NAMALWA (cell line): Measurements from ENCODE around the gene AUTS2.

Experiments used
- DNase-seq: peaks from one replicate; pipeline ENCODE4 v3.0.0-alpha.2; 2015; ENCODE audit warnings: low spot score

AUTS2 gene

GRCh38 chr7:70383066-70383782, 784.9 kb downstream of the AUTS2 start:
- DNase-seq: no peak

DNA sequence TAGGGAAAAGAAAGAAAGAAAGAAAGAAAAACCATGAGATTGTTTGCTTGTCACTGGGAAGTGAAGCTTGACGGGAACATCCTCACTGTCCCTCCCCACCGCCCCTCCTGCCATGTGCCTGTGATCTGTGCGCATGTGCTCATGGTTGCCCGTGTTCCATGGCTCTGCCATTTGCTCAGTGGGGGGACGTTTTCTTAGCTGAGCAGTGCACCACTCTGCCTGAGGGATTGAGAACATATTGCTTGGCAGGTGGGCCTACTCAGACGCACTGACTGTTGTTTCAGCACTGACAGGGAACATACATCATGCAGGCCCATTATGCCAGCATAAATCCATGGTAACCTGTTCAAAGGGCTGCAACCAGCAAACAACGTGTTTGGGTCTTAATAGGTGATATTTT, 785.7 kb downstream of the AUTS2 start:
- no peak for DNase-seq

GRCh38 chr7:70384891-70385290, 786.6 kb downstream of the AUTS2 start:
- no peak for DNase-seq

DNA sequence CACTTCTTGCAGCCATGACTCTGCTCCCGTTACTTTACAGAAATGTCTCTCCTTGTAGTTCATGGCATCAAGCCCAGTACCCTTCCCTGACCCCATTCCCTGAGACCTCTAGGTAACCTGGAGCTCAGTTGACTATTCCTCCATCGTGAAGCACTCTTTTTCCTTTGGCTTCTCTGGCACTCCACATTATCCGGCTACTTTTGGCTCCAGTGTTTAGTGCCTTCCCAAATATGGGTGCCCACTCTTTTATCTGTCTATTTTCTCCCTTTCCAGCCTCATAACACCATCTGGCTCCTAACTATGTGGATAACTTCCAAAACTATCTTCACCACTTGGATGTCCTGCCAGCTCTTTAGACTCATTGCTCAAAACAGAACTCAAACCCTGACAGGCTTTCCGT, 788.9 kb downstream of the AUTS2 start:
- DNase-seq: no peak

GRCh38 chr7:70389531-70390151, 791.4 kb downstream of the AUTS2 start:
- DNase-seq: no peak

- DNase-seq: no peak
Observed at GRCh38 chr7:70390251-70390650, 792.0 kb downstream of the AUTS2 start.

- DNase-seq: no peak
Observed at GRCh38 chr7:70392256-70392876, 794.1 kb downstream of the AUTS2 start.

DNA sequence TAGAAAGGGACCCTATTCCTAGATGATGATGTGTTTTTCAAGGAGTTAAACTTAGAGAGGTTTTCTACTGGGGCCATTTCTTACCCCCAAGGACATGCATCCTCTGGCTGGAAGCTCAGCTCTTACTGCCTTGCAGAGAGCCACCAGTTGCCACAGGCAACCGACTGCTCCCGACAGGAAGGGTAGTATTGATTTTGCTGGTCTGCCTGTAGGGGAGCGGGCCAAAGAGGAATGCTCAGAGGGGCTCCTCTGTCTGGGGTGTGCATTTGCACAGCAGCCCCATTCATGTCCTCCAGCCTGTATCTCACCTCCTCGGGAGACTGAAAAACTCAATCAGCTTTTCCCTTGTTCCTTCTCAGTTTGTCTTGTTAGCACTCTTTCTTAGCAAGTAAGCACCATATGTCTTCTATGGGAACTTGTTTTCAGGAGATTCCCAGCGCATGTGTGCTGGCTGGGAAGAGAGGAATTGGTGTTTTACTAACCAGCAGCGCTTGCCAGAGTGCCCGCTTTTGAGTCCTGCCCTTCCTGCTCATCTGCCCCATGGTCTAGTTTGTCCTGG, 794.7 kb downstream of the AUTS2 start:
- DNase-seq: no peak

DNA sequence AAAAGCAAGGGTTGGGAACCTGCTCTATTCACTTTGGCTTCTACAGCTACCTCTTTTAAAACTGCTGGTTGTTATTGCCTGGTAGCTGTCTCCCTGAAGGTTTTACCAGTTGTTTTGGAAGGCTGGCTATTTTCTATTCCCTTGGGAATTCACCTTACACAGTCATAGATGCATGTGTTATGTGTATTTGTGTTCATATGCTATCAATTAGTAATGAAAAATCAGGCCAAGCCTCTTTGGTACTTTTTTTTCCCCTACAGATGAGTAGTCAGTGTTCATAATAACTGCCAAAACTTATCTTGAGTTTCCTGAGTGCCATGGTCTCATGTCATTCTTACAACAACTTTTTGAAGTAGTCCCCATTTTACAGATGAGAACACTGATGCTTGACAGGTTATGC, 795.7 kb downstream of the AUTS2 start:
- DNase-seq: no peak

- no peak for DNase-seq
Observed at GRCh38 chr7:70400829-70401380, 802.6 kb downstream of the AUTS2 start.

DNA sequence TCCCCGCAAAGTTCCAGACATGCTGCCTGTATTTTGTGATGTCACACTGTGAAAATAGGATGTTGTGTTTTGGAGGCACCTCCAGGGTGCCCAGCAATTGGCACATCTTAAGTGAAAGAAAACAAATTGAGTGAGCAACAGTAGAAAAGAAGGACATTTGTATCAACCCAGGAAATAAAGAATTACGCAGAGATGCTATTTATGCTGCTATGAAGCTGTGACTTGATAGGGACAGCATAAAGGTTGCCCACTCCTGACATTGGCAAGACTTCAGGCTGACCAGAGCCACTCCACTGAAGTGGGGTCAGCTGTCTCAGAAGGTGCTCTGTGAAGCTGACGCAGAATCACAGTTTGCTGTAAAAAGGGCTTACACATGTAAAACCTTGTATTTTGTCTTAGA, 803.8 kb downstream of the AUTS2 start:
- no peak for DNase-seq

- DNase-seq: no peak
Observed at GRCh38 chr7:70405241-70405640, 807.0 kb downstream of the AUTS2 start.

DNA sequence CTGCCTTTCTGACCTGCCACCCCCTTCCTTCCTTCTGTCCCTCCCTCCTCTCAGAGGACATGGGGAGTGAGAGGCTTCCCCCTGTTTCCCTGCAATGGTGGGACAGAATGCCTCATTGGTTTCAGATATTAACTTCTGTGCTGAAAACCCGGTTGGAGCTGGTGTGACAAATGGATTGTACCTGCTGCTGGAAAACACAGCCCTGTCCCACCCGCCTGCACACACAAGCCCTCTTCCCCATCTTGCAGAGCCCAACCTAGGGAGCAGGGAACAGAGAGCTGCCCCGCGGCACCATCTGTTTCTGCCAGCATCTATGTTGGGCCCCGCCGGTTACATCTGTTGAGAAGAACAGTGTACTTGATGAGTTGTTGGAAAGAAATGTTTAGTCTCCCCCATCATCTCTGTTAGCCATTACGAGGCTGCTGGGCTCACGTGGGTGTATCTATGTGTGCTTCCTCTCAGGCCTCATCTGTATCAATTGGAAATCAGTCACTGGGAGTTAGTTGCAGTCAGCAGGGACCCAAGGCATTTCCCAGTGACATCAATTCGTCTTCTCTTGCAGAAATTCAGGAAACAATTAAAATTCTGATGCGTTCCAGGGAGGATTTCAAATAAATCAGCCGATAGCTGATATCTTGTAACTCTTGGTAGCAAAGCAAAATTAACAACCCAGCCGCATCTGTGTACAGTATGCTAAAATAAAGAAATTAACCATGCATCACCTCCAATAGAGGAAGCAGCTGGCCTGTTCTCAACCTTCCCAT, 808.1 kb downstream of the AUTS2 start:
- DNase-seq: peak; percentile 55

DNA sequence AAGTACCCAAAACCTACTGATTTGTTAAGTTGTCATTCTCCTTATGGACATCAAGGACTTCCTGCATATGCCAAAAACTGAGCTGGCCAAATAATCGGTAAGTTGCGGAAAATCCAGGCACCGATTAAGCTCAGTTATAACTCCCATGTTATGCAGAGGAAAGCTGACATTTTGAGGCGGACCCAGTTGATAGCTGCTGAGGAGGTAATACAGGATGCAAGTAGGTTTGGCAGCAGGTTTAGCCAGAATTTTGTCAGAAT, 808.6 kb downstream of the AUTS2 start:
- peak; percentile 61 for DNase-seq

DNA sequence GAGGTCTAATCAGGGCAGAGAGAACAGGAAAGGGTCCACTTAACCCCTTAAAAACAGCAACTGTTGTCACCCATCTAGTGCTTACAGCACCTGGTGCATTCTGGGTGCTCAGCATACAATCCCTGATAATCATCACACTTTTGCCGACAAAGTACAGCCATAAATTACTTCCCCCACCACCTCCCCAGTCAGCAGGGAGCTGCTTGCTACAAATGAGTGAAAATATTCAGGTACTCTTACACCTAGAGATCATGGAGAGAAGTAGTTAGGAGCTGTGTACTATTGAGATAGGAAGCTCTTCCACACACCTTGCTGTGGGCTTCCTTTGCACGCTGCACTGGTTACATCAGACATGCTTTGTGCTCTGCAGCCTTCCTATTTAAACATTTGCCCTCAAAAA, 810.2 kb downstream of the AUTS2 start:
- DNase-seq: peak; percentile 64

DNA sequence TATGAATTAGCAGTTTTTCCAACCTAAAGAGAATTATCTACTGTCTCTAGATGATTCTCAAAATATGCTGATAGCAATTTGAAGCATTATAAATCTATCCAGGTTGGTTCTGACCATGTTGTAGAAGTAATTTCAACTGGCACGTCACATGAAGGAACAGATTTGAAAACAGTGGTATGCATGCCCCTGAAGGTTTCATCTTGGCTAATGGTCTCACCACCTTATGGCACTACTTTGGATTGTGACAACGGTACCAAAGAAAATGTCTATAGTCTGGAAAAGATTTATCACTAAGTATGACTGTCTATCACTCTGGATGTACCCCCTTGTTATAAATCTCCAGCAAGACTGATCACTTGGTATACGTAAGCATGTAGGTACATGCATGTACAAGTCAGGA, 810.6 kb downstream of the AUTS2 start:
- peak; percentile 64 for DNase-seq

DNA sequence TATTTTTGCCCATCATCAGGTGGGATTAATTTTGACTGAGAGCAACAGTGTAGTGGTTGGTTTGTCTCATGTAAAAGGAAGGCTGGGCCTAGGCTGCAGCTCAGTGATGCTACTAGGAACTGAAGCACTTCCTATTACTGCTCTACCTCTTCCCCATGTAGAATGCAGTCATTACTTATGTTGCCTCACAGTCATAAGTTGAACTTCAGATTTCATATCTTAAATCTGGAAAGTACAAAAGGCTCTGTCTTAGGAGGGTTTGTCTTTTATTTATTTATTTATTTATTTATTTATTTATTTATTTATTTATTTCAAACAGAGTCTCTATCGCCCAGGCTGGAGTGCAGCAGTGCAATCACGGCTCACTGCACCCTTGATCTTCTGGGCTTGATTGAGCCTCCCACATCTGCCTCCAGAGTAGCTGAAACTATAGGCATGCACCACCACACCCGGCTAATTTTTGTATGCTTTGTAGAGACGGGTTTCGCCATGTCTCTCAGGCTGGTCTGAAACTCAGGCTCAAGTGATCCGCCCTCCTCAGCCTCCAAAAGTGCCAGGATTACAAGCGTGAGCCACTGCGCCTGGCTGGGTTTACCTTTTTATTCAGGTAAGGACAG, 812.0 kb downstream of the AUTS2 start:
- peak; percentile 68 for DNase-seq

DNA sequence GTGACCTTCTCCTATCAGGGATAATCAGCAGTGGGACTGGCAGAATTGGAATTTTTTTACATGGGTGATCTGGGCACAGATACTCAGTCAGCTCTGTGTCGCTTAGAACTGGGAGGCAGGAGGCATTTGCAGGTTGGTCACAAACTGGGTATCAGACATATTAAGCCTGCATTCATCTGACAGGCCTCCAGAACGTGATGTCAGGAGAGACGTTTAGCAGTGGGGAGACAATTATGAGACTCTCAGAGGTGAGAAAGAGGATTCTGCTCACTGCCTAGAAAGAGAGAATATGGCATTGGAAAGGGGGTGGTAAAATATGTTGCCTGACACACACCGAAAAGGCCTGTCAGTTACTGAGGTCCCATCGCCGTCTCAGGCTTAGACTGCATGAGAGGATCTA, 816.1 kb downstream of the AUTS2 start:
- no peak for DNase-seq

GRCh38 chr7:70415179-70415972, 817.1 kb downstream of the AUTS2 start:
- DNase-seq: peak; percentile 38

- DNase-seq: peak; percentile 87
Observed at GRCh38 chr7:70416347-70416985, 818.2 kb downstream of the AUTS2 start.
